ENCODE data around the gene CLPTM1L. TPM values are rescaled to one million over a fixed set of nuclear protein-coding genes. Genes with fewer than 3 reads are reported as not detected.

Gene CLPTM1L
- polyA plus RNA-seq, 1 donor from 2014 or later: 61.6 TPM

DNA sequence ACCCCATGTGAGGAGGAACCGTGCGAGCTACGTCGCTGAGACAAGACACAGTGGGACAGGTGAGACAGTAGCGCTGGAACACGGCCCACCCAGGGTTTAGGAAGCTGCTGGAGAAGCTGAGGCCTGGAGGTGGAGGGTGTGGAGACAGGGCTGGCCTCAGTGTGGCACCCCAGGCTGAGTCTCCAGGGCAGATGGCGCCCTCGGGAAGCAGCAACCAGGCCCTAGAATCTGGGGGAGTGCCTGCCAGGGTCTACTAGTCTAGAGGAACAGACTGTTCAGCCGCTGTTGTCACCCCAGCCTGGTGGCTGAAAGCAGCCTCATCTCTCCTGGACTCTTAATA, 45.4 kb downstream of the CLPTM1L start:
- Histone ChIP-seq H3K27me3 (ENCODE audit: insufficient read depth, low read depth, low read length) (peaks cover 15% of the 10 kb centered on the region), H3K9ac (ENCODE audit: low read length) (no peak overlapping the region), H3K4me3 (ENCODE audit: low read length) (no peak overlapping the region), H3F3A (ENCODE audit: insufficient read depth, low read length, poor library complexity, severe bottlenecking) (no peaks in the 10 kb centered on the region), H3K9me2 (ENCODE audit: insufficient read depth, low read length) (no peaks in the 10 kb centered on the region), H3K36me3 (ENCODE audit: insufficient read depth, low read length) (no peaks in the 10 kb centered on the region), H2AFZ (ENCODE audit: low read depth, low read length) (no peak overlapping the region), H4K20me1 (ENCODE audit: insufficient read depth) (no peaks in the 10 kb centered on the region), H3K79me2 (replicated peaks; ENCODE audit: insufficient read depth, low read length) (no peaks in the 10 kb centered on the region), H3K9me3 (ENCODE audit: low read length) (no peaks in the 10 kb centered on the region), H3K4me2 (ENCODE audit: low read length) (no peak overlapping the region), H3K27ac (ENCODE audit: low read length) (no peak overlapping the region)
- TF ChIP-seq MXI1 (conservative IDR thresholded peaks at IDR 0.05; ENCODE audit: poor library complexity, severe bottlenecking): no peak
- no peak for TF ChIP-seq TAF1 (IDR thresholded peaks at IDR 0.05; ENCODE audit: low read depth)
- TF ChIP-seq EZH2 (IDR thresholded peaks at IDR 0.05; ENCODE audit: borderline replicate concordance, insufficient read depth, low read length, poor library complexity, severe bottlenecking): no peak
- TF ChIP-seq EP300 (conservative IDR thresholded peaks at IDR 0.05; ENCODE audit: poor library complexity, severe bottlenecking): no peak
- no peak for TF ChIP-seq SMC3 (conservative IDR thresholded peaks at IDR 0.05; ENCODE audit: poor library complexity)
- TF ChIP-seq, protein P1, sequence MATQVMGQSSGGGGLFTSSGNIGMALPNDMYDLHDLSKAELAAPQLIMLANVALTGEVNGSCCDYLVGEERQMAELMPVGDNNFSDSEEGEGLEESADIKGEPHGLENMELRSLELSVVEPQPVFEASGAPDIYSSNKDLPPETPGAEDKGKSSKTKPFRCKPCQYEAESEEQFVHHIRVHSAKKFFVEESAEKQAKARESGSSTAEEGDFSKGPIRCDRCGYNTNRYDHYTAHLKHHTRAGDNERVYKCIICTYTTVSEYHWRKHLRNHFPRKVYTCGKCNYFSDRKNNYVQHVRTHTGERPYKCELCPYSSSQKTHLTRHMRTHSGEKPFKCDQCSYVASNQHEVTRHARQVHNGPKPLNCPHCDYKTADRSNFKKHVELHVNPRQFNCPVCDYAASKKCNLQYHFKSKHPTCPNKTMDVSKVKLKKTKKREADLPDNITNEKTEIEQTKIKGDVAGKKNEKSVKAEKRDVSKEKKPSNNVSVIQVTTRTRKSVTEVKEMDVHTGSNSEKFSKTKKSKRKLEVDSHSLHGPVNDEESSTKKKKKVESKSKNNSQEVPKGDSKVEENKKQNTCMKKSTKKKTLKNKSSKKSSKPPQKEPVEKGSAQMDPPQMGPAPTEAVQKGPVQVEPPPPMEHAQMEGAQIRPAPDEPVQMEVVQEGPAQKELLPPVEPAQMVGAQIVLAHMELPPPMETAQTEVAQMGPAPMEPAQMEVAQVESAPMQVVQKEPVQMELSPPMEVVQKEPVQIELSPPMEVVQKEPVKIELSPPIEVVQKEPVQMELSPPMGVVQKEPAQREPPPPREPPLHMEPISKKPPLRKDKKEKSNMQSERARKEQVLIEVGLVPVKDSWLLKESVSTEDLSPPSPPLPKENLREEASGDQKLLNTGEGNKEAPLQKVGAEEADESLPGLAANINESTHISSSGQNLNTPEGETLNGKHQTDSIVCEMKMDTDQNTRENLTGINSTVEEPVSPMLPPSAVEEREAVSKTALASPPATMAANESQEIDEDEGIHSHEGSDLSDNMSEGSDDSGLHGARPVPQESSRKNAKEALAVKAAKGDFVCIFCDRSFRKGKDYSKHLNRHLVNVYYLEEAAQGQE (IDR thresholded peaks at IDR 0.05; ENCODE audit: borderline replicate concordance): no peak
- TF ChIP-seq, protein P2, sequence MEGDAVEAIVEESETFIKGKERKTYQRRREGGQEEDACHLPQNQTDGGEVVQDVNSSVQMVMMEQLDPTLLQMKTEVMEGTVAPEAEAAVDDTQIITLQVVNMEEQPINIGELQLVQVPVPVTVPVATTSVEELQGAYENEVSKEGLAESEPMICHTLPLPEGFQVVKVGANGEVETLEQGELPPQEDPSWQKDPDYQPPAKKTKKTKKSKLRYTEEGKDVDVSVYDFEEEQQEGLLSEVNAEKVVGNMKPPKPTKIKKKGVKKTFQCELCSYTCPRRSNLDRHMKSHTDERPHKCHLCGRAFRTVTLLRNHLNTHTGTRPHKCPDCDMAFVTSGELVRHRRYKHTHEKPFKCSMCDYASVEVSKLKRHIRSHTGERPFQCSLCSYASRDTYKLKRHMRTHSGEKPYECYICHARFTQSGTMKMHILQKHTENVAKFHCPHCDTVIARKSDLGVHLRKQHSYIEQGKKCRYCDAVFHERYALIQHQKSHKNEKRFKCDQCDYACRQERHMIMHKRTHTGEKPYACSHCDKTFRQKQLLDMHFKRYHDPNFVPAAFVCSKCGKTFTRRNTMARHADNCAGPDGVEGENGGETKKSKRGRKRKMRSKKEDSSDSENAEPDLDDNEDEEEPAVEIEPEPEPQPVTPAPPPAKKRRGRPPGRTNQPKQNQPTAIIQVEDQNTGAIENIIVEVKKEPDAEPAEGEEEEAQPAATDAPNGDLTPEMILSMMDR (IDR thresholded peaks at IDR 0.05; ENCODE audit: poor library complexity, severe bottlenecking): no peak
- no peak for TF ChIP-seq POLR2AphosphoS5 (IDR thresholded peaks at IDR 0.05)
- no peak for TF ChIP-seq RAD21 (conservative IDR thresholded peaks at IDR 0.05)

DNA sequence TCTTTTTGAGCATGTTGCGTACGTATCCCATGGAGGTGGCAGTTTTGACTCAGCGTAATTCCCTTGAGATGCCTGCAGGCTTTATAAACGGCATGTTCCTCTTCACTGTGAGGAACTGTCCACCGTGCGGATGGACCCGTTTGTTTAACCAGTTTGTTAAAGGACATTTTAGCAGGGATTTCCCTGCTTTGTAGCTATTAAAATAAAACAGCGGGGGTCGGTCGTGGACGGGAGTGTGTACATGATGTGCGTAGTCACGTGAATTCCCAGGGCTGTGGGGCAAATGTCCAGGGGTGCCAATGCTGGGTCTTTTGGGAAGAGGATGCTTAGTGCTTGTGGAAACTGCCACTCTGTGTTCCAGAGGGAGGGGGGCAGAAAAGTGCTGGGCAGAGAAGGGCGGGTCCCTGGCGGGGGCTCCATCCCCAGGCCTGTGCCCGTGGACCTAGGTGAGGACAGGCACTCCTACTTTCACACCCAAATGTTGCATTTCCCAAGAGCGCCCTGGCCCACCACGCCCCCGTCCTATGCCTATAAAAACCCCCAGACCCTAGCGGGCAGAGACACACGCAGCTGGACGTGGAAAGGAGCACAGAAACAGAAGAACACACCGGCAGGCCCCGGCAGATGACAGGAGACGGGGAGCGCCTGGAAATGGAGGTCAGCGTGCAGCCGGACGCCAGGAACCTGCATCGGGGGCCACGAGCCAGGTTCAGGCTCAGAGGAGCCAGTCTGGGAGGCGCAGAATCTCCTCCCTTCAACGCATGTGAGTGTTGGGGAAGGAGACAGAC, 46.0 kb downstream of the CLPTM1L start:
- H2AFZ ChIP-seq (ENCODE audit: low read depth, low read length): no peak overlapping the region
- H3K9me2 ChIP-seq (ENCODE audit: insufficient read depth, low read length): no peaks in the 10 kb centered on the region
- H3K9me3 ChIP-seq (ENCODE audit: low read length): no peaks in the 10 kb centered on the region
- H3K27me3 ChIP-seq (ENCODE audit: insufficient read depth, low read depth, low read length): peaks cover 21% of the 10 kb centered on the region
- H3K79me2 ChIP-seq (replicated peaks; ENCODE audit: insufficient read depth, low read length): no peaks in the 10 kb centered on the region
- no peaks in the 10 kb centered on the region for H4K20me1 ChIP-seq (ENCODE audit: insufficient read depth)
- no peak overlapping the region for H3K27ac ChIP-seq (ENCODE audit: low read length)
- no peak overlapping the region for H3K4me2 ChIP-seq (ENCODE audit: low read length)
- H3K9ac ChIP-seq (ENCODE audit: low read length): no peak overlapping the region
- H3K36me3 ChIP-seq (ENCODE audit: insufficient read depth, low read length): no peaks in the 10 kb centered on the region
- no peak overlapping the region for H3K4me3 ChIP-seq (ENCODE audit: low read length)
- TF ChIP-seq, protein P1 (IDR thresholded peaks at IDR 0.05; ENCODE audit: borderline replicate concordance): no peak
- TF ChIP-seq EP300 (conservative IDR thresholded peaks at IDR 0.05; ENCODE audit: poor library complexity, severe bottlenecking) (no peak), TAF1 (IDR thresholded peaks at IDR 0.05; ENCODE audit: low read depth) (no peak), SMC3 (conservative IDR thresholded peaks at IDR 0.05; ENCODE audit: poor library complexity) (no peak), EZH2 (IDR thresholded peaks at IDR 0.05; ENCODE audit: borderline replicate concordance, insufficient read depth, low read length, poor library complexity, severe bottlenecking) (no peak), RAD21 (conservative IDR thresholded peaks at IDR 0.05) (no peak), MXI1 (conservative IDR thresholded peaks at IDR 0.05; ENCODE audit: poor library complexity, severe bottlenecking) (no peak), POLR2AphosphoS5 (IDR thresholded peaks at IDR 0.05) (no peak)
- TF ChIP-seq, protein P2 (IDR thresholded peaks at IDR 0.05; ENCODE audit: poor library complexity, severe bottlenecking): no peak
- no peaks in the 10 kb centered on the region for H3F3A ChIP-seq (ENCODE audit: insufficient read depth, low read length, poor library complexity, severe bottlenecking)

Data from neural cell (in vitro differentiated cells).